ENCODE measurements around the gene IGSF23.

DNA sequence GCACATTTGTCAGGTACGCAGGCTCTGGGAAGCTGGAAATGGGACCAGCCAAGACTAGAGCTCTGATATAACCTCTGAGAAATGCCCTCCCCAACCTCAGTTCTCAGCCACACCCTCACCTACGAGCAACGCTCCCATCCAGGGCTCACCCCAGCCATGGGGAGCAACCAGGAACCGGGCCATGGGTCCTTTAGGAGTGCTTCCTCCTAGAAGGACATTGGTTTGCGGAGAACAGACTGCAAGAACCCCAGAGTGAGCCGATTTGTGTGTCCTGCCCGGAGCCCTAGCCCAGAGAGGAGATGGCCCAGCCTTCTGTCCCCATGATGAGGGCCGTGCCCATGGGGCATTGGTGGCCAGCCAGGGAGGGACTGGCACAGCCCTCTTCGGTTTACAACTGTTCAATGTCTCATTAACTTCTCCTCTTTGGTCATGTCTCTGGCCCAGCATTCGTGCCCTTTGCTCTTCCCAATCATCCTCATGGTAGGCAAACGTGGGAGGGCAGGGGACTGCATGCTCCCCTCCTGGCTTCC is 32.9 kb upstream of the IGSF23 start:
- TF ChIP-seq POLR2A (IDR thresholded peaks at IDR 0.05) = no peak
- TF ChIP-seq, protein P1, sequence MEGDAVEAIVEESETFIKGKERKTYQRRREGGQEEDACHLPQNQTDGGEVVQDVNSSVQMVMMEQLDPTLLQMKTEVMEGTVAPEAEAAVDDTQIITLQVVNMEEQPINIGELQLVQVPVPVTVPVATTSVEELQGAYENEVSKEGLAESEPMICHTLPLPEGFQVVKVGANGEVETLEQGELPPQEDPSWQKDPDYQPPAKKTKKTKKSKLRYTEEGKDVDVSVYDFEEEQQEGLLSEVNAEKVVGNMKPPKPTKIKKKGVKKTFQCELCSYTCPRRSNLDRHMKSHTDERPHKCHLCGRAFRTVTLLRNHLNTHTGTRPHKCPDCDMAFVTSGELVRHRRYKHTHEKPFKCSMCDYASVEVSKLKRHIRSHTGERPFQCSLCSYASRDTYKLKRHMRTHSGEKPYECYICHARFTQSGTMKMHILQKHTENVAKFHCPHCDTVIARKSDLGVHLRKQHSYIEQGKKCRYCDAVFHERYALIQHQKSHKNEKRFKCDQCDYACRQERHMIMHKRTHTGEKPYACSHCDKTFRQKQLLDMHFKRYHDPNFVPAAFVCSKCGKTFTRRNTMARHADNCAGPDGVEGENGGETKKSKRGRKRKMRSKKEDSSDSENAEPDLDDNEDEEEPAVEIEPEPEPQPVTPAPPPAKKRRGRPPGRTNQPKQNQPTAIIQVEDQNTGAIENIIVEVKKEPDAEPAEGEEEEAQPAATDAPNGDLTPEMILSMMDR (IDR thresholded peaks at IDR 0.05) = no peak
